K562 (cell line): ENCODE measurements around the gene SLC9A3. TPM values are rescaled to one million over a fixed set of nuclear protein-coding genes. Genes with fewer than 3 reads are reported as not detected.

Experiments used
- ATAC-seq: fragments of 200-7000 bp; cut with Tn5 transposase; 3 replicates; pipeline ENCODE4 v1.9.1; 2020; ENCODE audit warnings: moderate library complexity
- BruUV-seq: library from RNA; stranded (reverse); fragments of 400-500 nt; replicated peaks from 2 replicates; lab custom pipeline; 2021; lab: Mats Ljungman, UMichigan
- CTCF ChIA-PET: fragments of 300-600 bp; formaldehyde crosslinking; extraction: SDS; loops from one replicate; lab custom pipeline; 2021; ENCODE audit warnings: low intra/inter-chr PET ratio; lab: Yijun Ruan, JAX
- POLR2A ChIA-PET: fragments of 300-600, 350-650 bp; sonication (Branson Sonifier 250); formaldehyde crosslinking; extraction: SDS; loops from one replicate; lab custom pipeline; 2021; ENCODE audit warnings: antibody characterized with exemption, inconsistent platforms; lab: Yijun Ruan, JAX
- DNase-seq, 4 experiments: peaks; one replicate each; pipeline versions ENCODE4 v3.0.0 to v3.0.0-alpha.2; 2011 to 2018; ENCODE audit warnings: low spot score in 3 of 4, mixed read lengths in 3 of 4; ENCODE audit errors: extremely low read depth in 1 of 4
- FAIRE-seq: peaks from 2 replicates; lab custom pipeline; 2011; peaks lifted over from hg19 to GRCh38; lab: Jason Lieb, UNC
- H2AFZ ChIP-seq: 2 replicates; pipeline ENCODE4 v1.6.0; 2011; ENCODE audit warnings: low read depth, low read length, control low read depth, inconsistent platforms
- H3K27ac ChIP-seq: fragments of 200-600 bp; 3 replicates; pipeline ENCODE4 v1.8.0; 2011; ENCODE audit warnings: low read depth, mild to moderate bottlenecking, control low read depth, inconsistent platforms, low read length, moderate library complexity, mixed read lengths; ENCODE audit errors: extremely low read depth
- H3K27me3 ChIP-seq, 2 experiments: fragments of 300-600 bp in 1 of 2; 2 replicates in 1 of 2; 3 replicates in 1 of 2; pipeline versions ENCODE4 v1.6.0 to v1.8.0; 2011; ENCODE audit warnings: inconsistent platforms in 2 of 2, low read length in 2 of 2, mild to moderate bottlenecking in 1 of 2, mixed read lengths in 1 of 2, moderate library complexity in 1 of 2; ENCODE audit not compliant: control insufficient read depth in 2 of 2, insufficient read depth in 2 of 2
- H3K36me3 ChIP-seq: fragments of 300-600 bp; 3 replicates; pipeline ENCODE4 v1.8.0; 2011; ENCODE audit warnings: mild to moderate bottlenecking, low read length, inconsistent platforms; ENCODE audit not compliant: control insufficient read depth, insufficient read depth
- H3K4me1 ChIP-seq, 2 experiments: fragments of 200-600 bp in 1 of 2; replicated peaks in 1 of 2; 2 replicates in 1 of 2; 3 replicates in 1 of 2; pipeline versions ENCODE4 v1.5.1 to v1.8.0; 2011; ENCODE audit warnings: inconsistent platforms in 2 of 2, low read length in 2 of 2, mild to moderate bottlenecking in 1 of 2, mixed read lengths in 1 of 2, moderate library complexity in 1 of 2; ENCODE audit not compliant: control insufficient read depth in 2 of 2, insufficient read depth in 2 of 2
- H3K4me2 ChIP-seq: 2 replicates; pipeline ENCODE4 v1.6.1; 2011; ENCODE audit warnings: low read length, control low read depth, inconsistent platforms, mixed read lengths; ENCODE audit not compliant: insufficient read depth
- H3K4me3 ChIP-seq: fragments of 200-600 bp; sonication (generic), shearing (Covaris generic); 2 replicates; pipeline ENCODE4 v1.5.1; 2016; ENCODE audit warnings: control low read depth, inconsistent platforms
- H3K79me2 ChIP-seq: fragments of 200-600 bp; 3 replicates; pipeline ENCODE4 v1.8.0; 2011; ENCODE audit warnings: low read length, inconsistent platforms; ENCODE audit not compliant: control insufficient read depth, insufficient read depth
- H3K9ac ChIP-seq, 2 experiments: 2 replicates each; pipeline versions ENCODE4 v1.6.0 to v1.6.1; 2011; ENCODE audit warnings: low read depth in 2 of 2, low read length in 2 of 2, control low read depth in 1 of 2, inconsistent platforms in 1 of 2, mild to moderate bottlenecking in 1 of 2, mixed read lengths in 1 of 2; ENCODE audit not compliant: insufficient read depth in 1 of 2
- H3K9me1 ChIP-seq: one replicate; pipeline ENCODE4 v1.6.0; 2011; ENCODE audit warnings: inconsistent platforms, mild to moderate bottlenecking, low read length, moderate library complexity; ENCODE audit not compliant: control insufficient read depth, insufficient read depth
- H3K9me3 ChIP-seq: replicated peaks from 2 replicates; pipeline ENCODE4 v1.5.1; 2011; ENCODE audit warnings: low read depth, low read length, inconsistent platforms; ENCODE audit not compliant: control insufficient read depth, insufficient read depth
- H4K20me1 ChIP-seq: replicated peaks from 2 replicates; pipeline ENCODE4 v1.6.1; 2011; ENCODE audit warnings: low read length, inconsistent platforms, mixed read lengths; ENCODE audit not compliant: control insufficient read depth, insufficient read depth
- ARHGAP35 ChIP-seq: fragments of 450-650 bp; IDR thresholded peaks from 2 replicates; pipeline ENCODE4 v1.6.1; 2018; ENCODE audit not compliant: partially characterized antibody
- FOXK2 ChIP-seq, 2 experiments: fragments of 450-650 bp; IDR thresholded peaks in 1 of 2; conservative IDR thresholded peaks in 1 of 2; 2 replicates each; pipeline ENCODE4 v1.6.1; 2016; ENCODE audit warnings: low read depth in 2 of 2, mild to moderate bottlenecking in 1 of 2
- GABPB2 ChIP-seq: fragments of 250-450 bp; sonication (Bioruptor Pico); conservative IDR thresholded peaks from 2 replicates; pipeline ENCODE4 v1.5.1; 2021; ENCODE audit warnings: mild to moderate bottlenecking
- IRF2 ChIP-seq: sonication (generic); formaldehyde crosslinking; IDR thresholded peaks from 2 replicates; pipeline ENCODE4 v1.8.1; 2022; ENCODE audit warnings: mild to moderate bottlenecking, missing genetic modification reagents
- MAFG ChIP-seq: fragments of 450-650 bp; conservative IDR thresholded peaks from 2 replicates; pipeline ENCODE4 v1.6.1; 2016; ENCODE audit warnings: missing genetic modification characterization, missing compliant biosample characterization
- RB1 ChIP-seq: fragments of 450-650 bp; IDR thresholded peaks from 2 replicates; pipeline ENCODE4 v1.6.1; 2017; ENCODE audit warnings: low read depth, mild to moderate bottlenecking
- TRIM28 ChIP-seq: fragments of 450-650 bp; IDR thresholded peaks from 2 replicates; pipeline ENCODE4 v1.6.1; 2017
- ZEB2 ChIP-seq: fragments of 450-650 bp; IDR thresholded peaks from 2 replicates; pipeline ENCODE4 v1.6.1; 2016
- WGBS: fragments of 100-300 bp; shearing (Covaris generic); methylation state at CpG from one replicate; pipeline ENCODE4 v1.1.6; 2016; ENCODE audit warnings: low coverage, mixed read lengths; ENCODE audit not compliant: insufficient coverage; ENCODE audit errors: missing lambda C conversion rate; 5-methylcytosine and 5-hydroxymethylcytosine counted together
- in situ Hi-C: fragments of 300-500 bp; cut with MboI; formaldehyde crosslinking; loops from 4 replicates; pipeline ENCODE4 v1.15.0; 2018; ENCODE audit warnings: inconsistent platforms, mixed read lengths
- intact Hi-C: fragments of 100-400 bp; cut with micrococcal nuclease; formaldehyde crosslinking; loops from 2 replicates; pipeline ENCODE4 v1.14.2; 2022
- polyA plus RNA-seq, 8 experiments: library from polyadenylated mRNA; depleted of rRNA in 4 of 8; stranded (reverse) in 5 of 8; unstranded in 3 of 8; fragments of >200 nt; fragmentation: Nextera tagmentation in 2 of 8; fragmentation: Illumina TruSeq in 1 of 8; extraction: Ambion mirVana in 2 of 8; extraction: Trizol in 1 of 8; gene quantifications; 2 replicates each; pipeline versions ENCODE4 v1.2.1 to v1.2.3, GENCODE V29; 2011 to 2014; ENCODE audit warnings: inconsistent platforms in 1 of 8, missing spikeins in 1 of 8
- total RNA-seq, 7 experiments: library from RNA; depleted of rRNA in 6 of 7; stranded (reverse); fragments of >200 nt in 6 of 7; fragmentation: Illumina TruSeq in 2 of 7; extraction: Trizol in 2 of 7; gene quantifications; 2 replicates each; pipeline versions ENCODE4 v1.2.1 to v1.2.3, GENCODE V29; 2011 to 2021; ENCODE audit warnings: low replicate concordance in 1 of 7
- TF ChIP-seq, protein P1 (sequence below): fragments of 250-450 bp; sonication (Bioruptor Pico); IDR thresholded peaks from 2 replicates; pipeline ENCODE4 v1.9.0; 2021; ENCODE audit warnings: mild to moderate bottlenecking, inconsistent platforms

Gene SLC9A3
- total and polyA plus RNA-seq, 9 of the 15 experiments (the other 6 are each of a cell fraction or from before 2014, with no cell fraction given), result 1.5 to 5.8 (median 3.7) TPM; not detected in 2

DNA sequence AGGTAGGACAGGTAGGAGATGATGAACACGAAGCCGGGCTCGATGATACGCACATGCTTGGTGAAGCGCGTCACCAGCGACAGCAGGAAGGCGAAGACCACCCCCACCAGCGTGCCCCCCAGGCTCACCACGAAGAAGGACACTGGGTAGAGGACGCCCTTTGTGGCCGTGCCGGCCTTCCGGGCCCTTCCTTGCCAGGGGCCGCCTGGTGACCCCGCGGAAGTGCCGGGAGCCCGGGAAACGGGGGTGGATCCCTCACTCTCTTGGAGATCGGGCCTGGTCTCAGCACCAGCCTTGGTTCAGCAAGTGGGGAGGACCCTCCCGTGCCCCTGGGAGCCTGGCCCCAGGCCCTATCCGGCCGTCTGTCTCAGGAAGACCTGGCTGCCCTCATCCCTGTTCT lies 39.7 kb downstream of the SLC9A3 start:
- no TSS peak for BruUV-seq
- ChIA-PET CTCF (no interaction called here), POLR2A (no interaction called here)

More for the DNA sequence above, 39.7 kb downstream of the SLC9A3 start:
- WGBS, result 51% methylated on average over 12 of the region's 24 CpGs
- Histone ChIP-seq H3K4me2 (no peak overlapping the region), H3K9ac (peak overlapping the region in 1 of 2 experiments; percentile 26; a peak in 1 of 4 replicates), H2AFZ (no peak overlapping the region), H3K4me1 (peaks cover 8 to 67% of the 10 kb centered on the region in 2 experiments; a peak in 3 of 5 replicates), H3K9me1 (peaks cover 4% of the 10 kb centered on the region), H3K27me3 (peaks cover 15 to 50% of the 10 kb centered on the region in 2 experiments; a peak in 4 of 5 replicates), H3K4me3 (no peak overlapping the region), H4K20me1 (0 out of 2 replicates have a peak, but pooled peaks cover 9% of the 10 kb centered on the region), H3K36me3 (no peaks in the 10 kb centered on the region), H3K27ac (no peak overlapping the region), H3K9me3 (no peaks in the 10 kb centered on the region), H3K79me2 (no peaks in the 10 kb centered on the region)
- intact Hi-C loops (no loop called here), in situ Hi-C loops (no loop called here)
- no peak for FAIRE-seq
- TF ChIP-seq ARHGAP35, result no peak
- no peak for TF ChIP-seq GABPB2
- no peak for TF ChIP-seq RB1
- no peak for TF ChIP-seq TRIM28
- no peak for TF ChIP-seq IRF2 (CRISPR knock-in tag)
- TF ChIP-seq, protein P1, sequence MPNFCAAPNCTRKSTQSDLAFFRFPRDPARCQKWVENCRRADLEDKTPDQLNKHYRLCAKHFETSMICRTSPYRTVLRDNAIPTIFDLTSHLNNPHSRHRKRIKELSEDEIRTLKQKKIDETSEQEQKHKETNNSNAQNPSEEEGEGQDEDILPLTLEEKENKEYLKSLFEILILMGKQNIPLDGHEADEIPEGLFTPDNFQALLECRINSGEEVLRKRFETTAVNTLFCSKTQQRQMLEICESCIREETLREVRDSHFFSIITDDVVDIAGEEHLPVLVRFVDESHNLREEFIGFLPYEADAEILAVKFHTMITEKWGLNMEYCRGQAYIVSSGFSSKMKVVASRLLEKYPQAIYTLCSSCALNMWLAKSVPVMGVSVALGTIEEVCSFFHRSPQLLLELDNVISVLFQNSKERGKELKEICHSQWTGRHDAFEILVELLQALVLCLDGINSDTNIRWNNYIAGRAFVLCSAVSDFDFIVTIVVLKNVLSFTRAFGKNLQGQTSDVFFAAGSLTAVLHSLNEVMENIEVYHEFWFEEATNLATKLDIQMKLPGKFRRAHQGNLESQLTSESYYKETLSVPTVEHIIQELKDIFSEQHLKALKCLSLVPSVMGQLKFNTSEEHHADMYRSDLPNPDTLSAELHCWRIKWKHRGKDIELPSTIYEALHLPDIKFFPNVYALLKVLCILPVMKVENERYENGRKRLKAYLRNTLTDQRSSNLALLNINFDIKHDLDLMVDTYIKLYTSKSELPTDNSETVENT (CRISPR knock-in tag), result no peak
- no peak for TF ChIP-seq ZEB2
- no peak for TF ChIP-seq FOXK2 (conservative IDR thresholded peaks at IDR 0.05 in 1 of 2, IDR thresholded peaks at IDR 0.05 in 1 of 2; ENCODE audit: low read depth in 2 of 2)
- no peak for TF ChIP-seq MAFG (tag)
- DNase-seq, result no peak
- ATAC-seq, result no peak
